ENCODE data around the gene FGF2.
"Not testable (repeated sequence)": the region's sequence is repeated elsewhere in the genome, so short reads cannot be mapped to it uniquely, and the experiment has no call there.

FGF2 gene

GRCh38 chr4:122851568-122851967, 24.9 kb downstream of the FGF2 start:
- no peak for DNase-seq

GRCh38 chr4:122854447-122855352, 28.1 kb downstream of the FGF2 start:
- no peak for DNase-seq

- DNase-seq = no peak
These were observed 28.8 kb downstream of the FGF2 start for GRCh38 chr4:122855353-122855890.

GRCh38 chr4:122857160-122857559, 30.5 kb downstream of the FGF2 start:
- no peak for DNase-seq

GRCh38 chr4:122858705-122859104, 32.1 kb downstream of the FGF2 start:
- DNase-seq = no peak

GRCh38 chr4:122861172-122861943, 34.7 kb downstream of the FGF2 start:
- no peak for DNase-seq

- DNase-seq = no peak
These were observed 37.0 kb downstream of the FGF2 start for GRCh38 chr4:122863639-122864038.

GRCh38 chr4:122865425-122865824, 38.8 kb downstream of the FGF2 start:
- DNase-seq = peak; percentile 29

- not testable (repeated sequence) for DNase-seq
These were observed 41.6 kb downstream of the FGF2 start for GRCh38 chr4:122868235-122868634.

- no peak for DNase-seq
These were observed 46.5 kb downstream of the FGF2 start for GRCh38 chr4:122873146-122873545.

- peak; percentile 83 for DNase-seq
These were observed 47.4 kb downstream of the FGF2 start for GRCh38 chr4:122873821-122874593.

GRCh38 chr4:122875949-122876348, 49.3 kb downstream of the FGF2 start:
- DNase-seq = no peak

- no peak for DNase-seq
These were observed 49.8 kb downstream of the FGF2 start for GRCh38 chr4:122876456-122876855.

GRCh38 chr4:122879001-122879400, 52.4 kb downstream of the FGF2 start:
- DNase-seq = no peak

- DNase-seq = no peak
These were observed 56.5 kb downstream of the FGF2 start for GRCh38 chr4:122882857-122883735.

GRCh38 chr4:122884499-122884898, 57.9 kb downstream of the FGF2 start:
- no peak for DNase-seq

GRCh38 chr4:122889726-122890125, 63.1 kb downstream of the FGF2 start:
- no peak for DNase-seq

GRCh38 chr4:122890147-122890795, 63.6 kb downstream of the FGF2 start:
- DNase-seq = no peak

GRCh38 chr4:122894827-122895226, 68.2 kb downstream of the FGF2 start:
- no peak for DNase-seq

- DNase-seq = no peak
These were observed 68.8 kb downstream of the FGF2 start for GRCh38 chr4:122895336-122895995.

GRCh38 chr4:122896270-122896669, 69.6 kb downstream of the FGF2 start:
- DNase-seq = no peak
